Astrocyte (in vitro differentiated cells and primary cell): ENCODE data around the gene ADAMTS8.

Experiments used
- EZH2 ChIP-seq: IDR thresholded peaks from 2 replicates; pipeline ENCODE4 v1.6.1; 2012; ENCODE audit warnings: mild to moderate bottlenecking, low read length, inconsistent platforms; ENCODE audit not compliant: insufficient read depth
- TF ChIP-seq, protein P1 (sequence below): IDR thresholded peaks from 2 replicates; pipeline ENCODE4 v1.5.1; 2011; ENCODE audit warnings: low read depth, mild to moderate bottlenecking, inconsistent platforms, low read length, moderate library complexity; ENCODE audit not compliant: insufficient read depth

DNA sequence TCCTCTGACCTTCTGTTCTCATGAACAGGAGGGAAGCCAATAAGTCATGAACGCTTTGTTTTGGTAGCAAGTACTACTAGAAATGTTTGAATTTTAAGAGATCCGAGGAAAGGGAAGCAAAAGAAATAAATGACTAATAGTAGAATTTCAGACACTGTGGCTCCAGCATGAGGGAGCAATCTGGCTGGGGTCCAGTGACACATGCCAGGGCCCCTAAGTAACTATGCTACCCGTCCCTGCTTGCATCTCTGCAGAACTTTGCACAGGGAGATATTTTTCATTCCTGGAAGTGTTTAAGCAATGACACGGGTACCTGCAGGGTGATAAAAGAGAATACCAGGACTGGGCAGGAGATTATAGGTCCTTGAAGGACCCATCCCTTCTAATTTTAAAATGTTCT, 7.3 kb upstream of the ADAMTS8 start:
- TF ChIP-seq, protein P1, sequence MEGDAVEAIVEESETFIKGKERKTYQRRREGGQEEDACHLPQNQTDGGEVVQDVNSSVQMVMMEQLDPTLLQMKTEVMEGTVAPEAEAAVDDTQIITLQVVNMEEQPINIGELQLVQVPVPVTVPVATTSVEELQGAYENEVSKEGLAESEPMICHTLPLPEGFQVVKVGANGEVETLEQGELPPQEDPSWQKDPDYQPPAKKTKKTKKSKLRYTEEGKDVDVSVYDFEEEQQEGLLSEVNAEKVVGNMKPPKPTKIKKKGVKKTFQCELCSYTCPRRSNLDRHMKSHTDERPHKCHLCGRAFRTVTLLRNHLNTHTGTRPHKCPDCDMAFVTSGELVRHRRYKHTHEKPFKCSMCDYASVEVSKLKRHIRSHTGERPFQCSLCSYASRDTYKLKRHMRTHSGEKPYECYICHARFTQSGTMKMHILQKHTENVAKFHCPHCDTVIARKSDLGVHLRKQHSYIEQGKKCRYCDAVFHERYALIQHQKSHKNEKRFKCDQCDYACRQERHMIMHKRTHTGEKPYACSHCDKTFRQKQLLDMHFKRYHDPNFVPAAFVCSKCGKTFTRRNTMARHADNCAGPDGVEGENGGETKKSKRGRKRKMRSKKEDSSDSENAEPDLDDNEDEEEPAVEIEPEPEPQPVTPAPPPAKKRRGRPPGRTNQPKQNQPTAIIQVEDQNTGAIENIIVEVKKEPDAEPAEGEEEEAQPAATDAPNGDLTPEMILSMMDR: no peak
- no peak for TF ChIP-seq EZH2
